ENCODE data around the gene SPAM1. TPM values are rescaled to one million over a fixed set of nuclear protein-coding genes. Genes with fewer than 3 reads are reported as not detected.
"Not testable (repeated sequence)": the region's sequence is repeated elsewhere in the genome, so short reads cannot be mapped to it uniquely, and the experiment has no call there.

SPAM1 gene
- total RNA-seq, 3 donors from 2014 or later, result not detected

- Histone ChIP-seq H3K4me1 (ENCODE audit: low read depth) (no peaks in the 10 kb centered on the region), H3K9me3 (peaks cover 8% of the 10 kb centered on the region), H3K4me3 (no peak overlapping the region), H3K36me3 (ENCODE audit: low read depth) (no peaks in the 10 kb centered on the region)
- ATAC-seq (no peak), DNase-seq (no peak)
- intact Hi-C loops (cut with DNase I, micrococcal nuclease), result no loop called here
- no peak for TF ChIP-seq CTCF (IDR thresholded peaks at IDR 0.05)
Observed at GRCh38 chr7:123888192-123888591, 36.8 kb upstream of the SPAM1 start.

- H3K4me3 ChIP-seq; H3K9me3 ChIP-seq; DNase-seq; H3K36me3 ChIP-seq (ENCODE audit: low read depth); intact Hi-C loops (cut with DNase I, micrococcal nuclease); H3K4me1 ChIP-seq (ENCODE audit: low read depth); ATAC-seq: not testable (repeated sequence)
Observed at GRCh38 chr7:123894753-123895152, 30.3 kb upstream of the SPAM1 start.

- Histone ChIP-seq H3K9me3 (no peaks in the 10 kb centered on the region), H3K36me3 (ENCODE audit: low read depth) (no peaks in the 10 kb centered on the region), H3K4me1 (ENCODE audit: low read depth) (no peaks in the 10 kb centered on the region), H3K4me3 (no peak overlapping the region)
- TF ChIP-seq CTCF (IDR thresholded peaks at IDR 0.05), result no peak
- no peak for DNase-seq
- intact Hi-C loops (cut with DNase I, micrococcal nuclease), result no loop called here
- ATAC-seq, result no peak
Observed at GRCh38 chr7:123901101-123901500, 23.9 kb upstream of the SPAM1 start.

- no peak for TF ChIP-seq CTCF (IDR thresholded peaks at IDR 0.05)
- no peaks in the 10 kb centered on the region for H3K9me3 ChIP-seq
- intact Hi-C loops (cut with DNase I, micrococcal nuclease), result no loop called here
- no peaks in the 10 kb centered on the region for H3K36me3 ChIP-seq (ENCODE audit: low read depth)
- ATAC-seq (no peak), DNase-seq (no peak)
- H3K4me1 ChIP-seq (ENCODE audit: low read depth), result no peaks in the 10 kb centered on the region
- no peak overlapping the region for H3K4me3 ChIP-seq
Observed at GRCh38 chr7:123905714-123906113, 19.3 kb upstream of the SPAM1 start.

- H3K4me1 ChIP-seq (ENCODE audit: low read depth), result no peaks in the 10 kb centered on the region
- TF ChIP-seq CTCF (IDR thresholded peaks at IDR 0.05), result no peak
Observed at GRCh38 chr7:123916240-123916724, 8.8 kb upstream of the SPAM1 start.

GRCh38 chr7:123917878-123918277, 7.2 kb upstream of the SPAM1 start:
- no peak for TF ChIP-seq CTCF (IDR thresholded peaks at IDR 0.05)
- intact Hi-C loops (cut with DNase I, micrococcal nuclease), result no loop called here
- DNase-seq (no peak), ATAC-seq (no peak)
- H3K36me3 ChIP-seq (ENCODE audit: low read depth), result no peaks in the 10 kb centered on the region
- no peaks in the 10 kb centered on the region for H3K9me3 ChIP-seq
- no peaks in the 10 kb centered on the region for H3K4me1 ChIP-seq (ENCODE audit: low read depth)
- no peak overlapping the region for H3K4me3 ChIP-seq

More at GRCh38 chr7:123916240-123916724, 8.8 kb upstream of the SPAM1 start:
- intact Hi-C loops (cut with DNase I, micrococcal nuclease), result no loop called here
- ATAC-seq (peak; percentile 97), DNase-seq (peak in 1 of 3 donors; percentile 40)
- Histone ChIP-seq H3K9me3 (no peaks in the 10 kb centered on the region), H3K4me3 (no peak overlapping the region), H3K36me3 (ENCODE audit: low read depth) (no peaks in the 10 kb centered on the region)

All from mucosa of descending colon (tissue), 3 donors.